Suprapubic skin (tissue), 4 donors: Measurements from ENCODE around the gene TJAP1. TPM values are rescaled to one million over a fixed set of nuclear protein-coding genes. Genes with fewer than 3 reads are reported as not detected.

ENCODE experiments used
- DNase-seq, 2 donors: peaks; one replicate each; pipeline ENCODE4 v3.0.0-alpha.2; 2019; ENCODE audit warnings: low spot score in 2 of 2
- H3K27ac ChIP-seq: fragments of 200-600 bp; sonication (generic); one replicate; pipeline ENCODE4 v1.5.1; 2019
- H3K27me3 ChIP-seq: fragments of 200-600 bp; sonication (generic); one replicate; pipeline ENCODE4 v1.5.1; 2019
- H3K36me3 ChIP-seq: fragments of 200-600 bp; sonication (generic); one replicate; pipeline ENCODE4 v1.5.1; 2019
- H3K4me1 ChIP-seq: fragments of 200-600 bp; sonication (generic); one replicate; pipeline ENCODE4 v1.5.1; 2019
- H3K4me3 ChIP-seq: fragments of 200-600 bp; sonication (generic); one replicate; pipeline ENCODE4 v1.5.1; 2019; ENCODE audit warnings: mild to moderate bottlenecking
- H3K9me3 ChIP-seq: fragments of 200-600 bp; sonication (generic); one replicate; pipeline ENCODE4 v1.5.1; 2019
- EP300 ChIP-seq: sonication (generic); formaldehyde crosslinking; IDR thresholded peaks from one replicate; pipeline ENCODE4 v1.6.1; 2017; ENCODE audit warnings: antibody characterized with exemption
- POLR2A ChIP-seq, 2 donors: fragments of 450-650 bp; IDR thresholded peaks; one replicate each; pipeline ENCODE4 v1.6.1; 2017; ENCODE audit warnings: antibody characterized with exemption in 2 of 2, mild to moderate bottlenecking in 2 of 2, moderate library complexity in 2 of 2
- POLR2AphosphoS5 ChIP-seq, 3 donors: sonication (generic); formaldehyde crosslinking; IDR thresholded peaks; one replicate each; pipeline ENCODE4 v1.6.1; 2017; ENCODE audit warnings: antibody characterized with exemption in 3 of 3
- WGBS: methylation state at CpG from one replicate; pipeline ENCODE4 v1.1.5; 2018; 5-methylcytosine and 5-hydroxymethylcytosine counted together
- total RNA-seq, 4 donors: library from RNA; depleted of rRNA; stranded (reverse); fragments of >200 nt; gene quantifications; one replicate each; pipeline ENCODE4 v1.1.0, GENCODE V29; 2016
- TF ChIP-seq, protein P1 (sequence below), 2 donors: fragments of 200-600 bp in 1 of 2; fragments of 450-650 bp in 1 of 2; sonication (generic) in 1 of 2; IDR thresholded peaks; one replicate each; pipeline ENCODE4 v1.5.1; 2016 to 2019; ENCODE audit warnings: antibody characterized with exemption in 2 of 2, mild to moderate bottlenecking in 1 of 2, moderate library complexity in 1 of 2

TJAP1 gene
- total RNA-seq, 4 donors from 2014 or later, result 17.8 to 32.4 (median 30.6) TPM

- peaks cover 31% of the 10 kb centered on the region for H3K4me1 ChIP-seq
- H3K9me3 ChIP-seq, result no peaks in the 10 kb centered on the region
- H3K27ac ChIP-seq, result peak overlapping the region; percentile 76
- no peaks in the 10 kb centered on the region for H3K27me3 ChIP-seq
- 62% methylated on average over 4 of the region's 4 CpGs for WGBS
- peaks cover 44% of the 10 kb centered on the region for H3K36me3 ChIP-seq
- H3K4me3 ChIP-seq, result no peak overlapping the region
- no peak for DNase-seq
- TF ChIP-seq POLR2AphosphoS5 (IDR thresholded peaks at IDR 0.05) (no peak), EP300 (no peak), POLR2A (IDR thresholded peaks at IDR 0.05) (no peak)
- TF ChIP-seq, protein P1, sequence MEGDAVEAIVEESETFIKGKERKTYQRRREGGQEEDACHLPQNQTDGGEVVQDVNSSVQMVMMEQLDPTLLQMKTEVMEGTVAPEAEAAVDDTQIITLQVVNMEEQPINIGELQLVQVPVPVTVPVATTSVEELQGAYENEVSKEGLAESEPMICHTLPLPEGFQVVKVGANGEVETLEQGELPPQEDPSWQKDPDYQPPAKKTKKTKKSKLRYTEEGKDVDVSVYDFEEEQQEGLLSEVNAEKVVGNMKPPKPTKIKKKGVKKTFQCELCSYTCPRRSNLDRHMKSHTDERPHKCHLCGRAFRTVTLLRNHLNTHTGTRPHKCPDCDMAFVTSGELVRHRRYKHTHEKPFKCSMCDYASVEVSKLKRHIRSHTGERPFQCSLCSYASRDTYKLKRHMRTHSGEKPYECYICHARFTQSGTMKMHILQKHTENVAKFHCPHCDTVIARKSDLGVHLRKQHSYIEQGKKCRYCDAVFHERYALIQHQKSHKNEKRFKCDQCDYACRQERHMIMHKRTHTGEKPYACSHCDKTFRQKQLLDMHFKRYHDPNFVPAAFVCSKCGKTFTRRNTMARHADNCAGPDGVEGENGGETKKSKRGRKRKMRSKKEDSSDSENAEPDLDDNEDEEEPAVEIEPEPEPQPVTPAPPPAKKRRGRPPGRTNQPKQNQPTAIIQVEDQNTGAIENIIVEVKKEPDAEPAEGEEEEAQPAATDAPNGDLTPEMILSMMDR (IDR thresholded peaks at IDR 0.05), result no peak
Observed at GRCh38 chr6:43437700-43438099, 39.7 kb upstream of the TJAP1 start.

GRCh38 chr6:43442935-43443334 is 34.4 kb upstream of the TJAP1 start:
- TF ChIP-seq EP300, result no peak
- no peak for TF ChIP-seq POLR2A (IDR thresholded peaks at IDR 0.05)
- TF ChIP-seq, protein P1 (IDR thresholded peaks at IDR 0.05), result no peak
- no peak for TF ChIP-seq POLR2AphosphoS5 (IDR thresholded peaks at IDR 0.05)
- H3K4me1 ChIP-seq, result peaks cover 6% of the 10 kb centered on the region
- H3K27ac ChIP-seq, result no peak overlapping the region
- no peak overlapping the region for H3K4me3 ChIP-seq
- 89% methylated on average over 14 of the region's 14 CpGs for WGBS
- peaks cover 88% of the 10 kb centered on the region for H3K36me3 ChIP-seq
- DNase-seq, result no peak
- no peaks in the 10 kb centered on the region for H3K27me3 ChIP-seq
- no peaks in the 10 kb centered on the region for H3K9me3 ChIP-seq

DNA sequence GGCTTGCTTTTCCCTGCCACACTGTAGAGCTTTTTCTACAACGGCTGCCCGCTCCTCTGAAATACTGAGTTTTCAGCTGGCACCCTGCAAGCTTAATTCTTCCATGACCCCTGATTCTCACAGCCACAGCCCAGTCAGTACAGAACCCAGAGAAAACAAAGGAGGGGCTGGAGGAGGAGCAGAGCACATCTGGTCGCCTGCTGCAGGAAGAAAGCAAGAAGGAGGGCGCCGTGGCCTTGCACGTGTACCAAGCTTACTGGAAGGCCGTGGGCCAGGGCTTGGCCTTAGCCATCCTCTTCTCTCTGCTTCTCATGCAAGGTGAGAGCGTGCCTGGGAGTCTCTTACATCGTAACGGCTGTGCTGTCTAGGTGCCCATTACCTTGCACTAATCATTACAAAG is 33.3 kb upstream of the TJAP1 start:
- TF ChIP-seq EP300 (no peak), POLR2AphosphoS5 (IDR thresholded peaks at IDR 0.05) (no peak), POLR2A (IDR thresholded peaks at IDR 0.05) (no peak)
- TF ChIP-seq, protein P1 (IDR thresholded peaks at IDR 0.05), result no peak
- H3K27me3 ChIP-seq, result no peaks in the 10 kb centered on the region
- no peaks in the 10 kb centered on the region for H3K4me1 ChIP-seq
- DNase-seq, result no peak
- WGBS, result 76% methylated on average over 10 of the region's 10 CpGs
- H3K4me3 ChIP-seq, result no peak overlapping the region
- no peaks in the 10 kb centered on the region for H3K9me3 ChIP-seq
- peaks cover 89% of the 10 kb centered on the region for H3K36me3 ChIP-seq
- H3K27ac ChIP-seq, result no peak overlapping the region

DNA sequence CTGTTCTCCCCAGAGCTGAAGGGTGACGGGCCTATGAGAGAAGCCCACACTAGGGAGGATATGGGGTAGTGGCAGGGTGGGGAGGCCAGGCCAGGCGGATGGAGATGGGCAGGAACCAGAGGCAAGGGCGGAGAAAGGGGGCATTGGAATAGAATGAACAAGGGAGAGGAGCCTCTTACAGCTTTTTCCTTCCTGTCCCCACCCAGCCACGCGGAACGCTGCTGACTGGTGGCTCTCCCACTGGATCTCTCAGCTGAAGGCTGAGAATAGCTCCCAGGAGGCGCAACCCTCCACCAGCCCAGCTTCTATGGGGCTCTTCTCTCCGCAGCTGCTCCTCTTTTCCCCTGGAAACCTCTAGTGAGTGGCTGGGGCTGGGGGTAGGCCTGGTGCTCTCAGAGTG is 32.8 kb upstream of the TJAP1 start:
- Histone ChIP-seq H3K36me3 (peaks cover 90% of the 10 kb centered on the region), H3K4me1 (no peaks in the 10 kb centered on the region), H3K27me3 (no peaks in the 10 kb centered on the region), H3K27ac (no peak overlapping the region), H3K9me3 (no peaks in the 10 kb centered on the region), H3K4me3 (no peak overlapping the region)
- TF ChIP-seq EP300 (no peak), POLR2AphosphoS5 (IDR thresholded peaks at IDR 0.05) (no peak), POLR2A (IDR thresholded peaks at IDR 0.05) (no peak)
- TF ChIP-seq, protein P1 (IDR thresholded peaks at IDR 0.05), result no peak
- WGBS, result 92% methylated on average over 8 of the region's 8 CpGs
- DNase-seq, result no peak

GRCh38 chr6:43445576-43445975 is 31.8 kb upstream of the TJAP1 start:
- no peaks in the 10 kb centered on the region for H3K4me1 ChIP-seq
- H3K27me3 ChIP-seq, result no peaks in the 10 kb centered on the region
- 79% methylated on average over 12 of the region's 16 CpGs for WGBS
- H3K9me3 ChIP-seq, result no peaks in the 10 kb centered on the region
- no peak overlapping the region for H3K27ac ChIP-seq
- no peak overlapping the region for H3K4me3 ChIP-seq
- DNase-seq, result no peak
- H3K36me3 ChIP-seq, result peaks cover 95% of the 10 kb centered on the region
- no peak for TF ChIP-seq POLR2A (IDR thresholded peaks at IDR 0.05)
- TF ChIP-seq POLR2AphosphoS5 (IDR thresholded peaks at IDR 0.05), result no peak
- TF ChIP-seq, protein P1 (IDR thresholded peaks at IDR 0.05), result no peak
- TF ChIP-seq EP300, result no peak
